Activated naive CD4-positive, alpha-beta T cell (primary cell): ENCODE results near the gene IL23R.

Source experiments
- DNase-seq, 4 experiments: peaks; one replicate each; lab custom pipeline; 2025; lab: John Stamatoyannopoulos, UW

IL23R gene

DNA sequence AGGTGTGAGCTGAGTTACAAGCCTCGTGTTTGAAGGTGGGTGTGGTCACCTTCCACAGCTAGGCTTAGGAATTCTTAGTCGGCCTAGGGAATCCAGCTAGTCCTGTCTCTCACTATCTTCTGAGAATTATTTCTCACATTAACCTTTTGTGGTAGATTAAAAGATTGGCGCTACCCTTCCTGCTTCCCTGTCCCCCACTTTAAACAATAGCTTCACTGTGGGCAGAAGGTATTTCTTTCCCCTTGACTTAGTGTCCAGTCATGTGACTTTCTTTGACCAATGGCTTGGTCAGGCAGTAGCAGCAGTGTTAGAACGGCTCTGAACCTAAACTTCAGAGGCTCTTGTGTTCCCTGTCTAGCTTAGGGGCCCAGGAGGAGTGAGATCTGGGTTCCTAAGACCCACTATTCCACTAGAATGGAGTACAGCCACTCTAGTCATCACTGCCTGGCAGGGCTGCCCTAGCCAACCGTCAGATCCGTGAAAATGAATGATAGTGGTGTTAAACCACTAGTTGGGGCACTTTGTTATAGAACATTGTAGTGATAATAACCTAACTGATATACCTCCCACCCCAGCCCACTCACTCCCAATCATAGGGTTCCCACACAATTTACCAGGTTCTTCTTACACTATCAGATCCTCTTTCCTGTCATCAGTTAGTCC, 17.6 kb upstream of the IL23R start:
- no peak for DNase-seq

DNA sequence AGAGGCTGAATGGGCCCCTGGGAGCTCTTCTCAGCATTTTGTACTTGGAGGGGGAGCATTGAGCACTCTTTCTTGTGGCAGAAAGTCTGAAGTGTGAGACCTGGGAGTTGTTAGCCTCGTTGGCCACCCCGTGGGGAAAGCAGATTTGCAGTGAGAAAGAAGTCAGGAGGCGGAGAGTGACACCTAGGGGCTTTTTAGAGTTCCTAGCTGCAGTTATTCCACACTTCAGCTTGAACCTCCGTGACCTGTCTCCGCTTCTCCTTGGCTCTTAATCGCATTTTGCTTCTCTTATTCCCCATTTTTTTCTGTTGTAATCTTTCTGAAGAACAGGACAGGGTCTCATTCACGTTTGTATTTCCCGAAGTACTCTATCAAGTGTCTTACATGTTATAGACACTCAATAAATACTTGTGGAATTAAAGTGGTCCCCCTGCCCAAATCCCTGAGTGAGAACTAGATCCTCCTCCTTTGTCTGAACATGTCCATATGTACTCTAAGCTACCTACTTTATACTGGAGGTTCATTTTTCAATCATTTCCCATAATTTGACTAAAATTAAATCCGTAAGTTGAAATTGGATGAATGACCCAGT, 17.0 kb upstream of the IL23R start:
- peak in 3 of 4 experiments; percentile 3 to 48 (median 46) for DNase-seq

DNA sequence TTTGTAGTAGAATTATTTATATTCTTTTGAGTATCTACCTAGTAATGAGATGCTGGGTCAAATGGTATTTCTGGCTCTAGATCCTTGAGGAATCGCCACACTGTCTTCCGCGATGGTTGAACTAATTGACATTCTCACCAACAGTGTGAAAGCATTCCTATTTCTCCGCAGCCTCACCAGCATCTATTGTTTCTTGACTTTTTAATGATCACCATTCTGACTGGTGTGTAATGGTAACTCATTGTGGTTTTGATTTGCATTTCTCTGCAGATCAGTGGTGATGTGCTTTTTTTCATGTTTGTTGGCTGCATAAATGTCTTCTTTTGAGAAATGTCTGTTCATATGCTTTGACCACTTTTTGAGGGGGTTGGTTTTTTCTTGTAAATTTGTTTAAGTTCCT, 15.3 kb upstream of the IL23R start:
- DNase-seq = no peak

DNA sequence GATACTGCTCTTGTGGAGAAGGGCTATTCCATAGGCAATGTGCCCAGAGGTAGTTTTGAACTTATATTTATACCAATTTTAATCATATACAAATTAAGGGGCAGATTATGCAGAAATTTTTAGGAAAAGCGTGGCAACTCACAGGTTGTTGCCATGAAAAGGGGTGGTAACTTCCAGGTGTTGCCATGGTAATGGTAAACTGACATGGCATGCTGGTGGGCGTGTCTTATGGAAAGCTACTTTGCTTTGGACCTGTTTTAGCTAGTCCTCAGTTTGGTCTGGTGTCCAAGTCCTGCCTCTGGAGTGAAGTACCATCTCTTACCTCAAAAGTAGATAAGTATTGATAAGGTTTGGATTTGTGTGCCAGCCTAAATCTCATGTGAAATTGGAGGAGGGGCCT, 7.9 kb upstream of the IL23R start:
- DNase-seq = no peak

DNA sequence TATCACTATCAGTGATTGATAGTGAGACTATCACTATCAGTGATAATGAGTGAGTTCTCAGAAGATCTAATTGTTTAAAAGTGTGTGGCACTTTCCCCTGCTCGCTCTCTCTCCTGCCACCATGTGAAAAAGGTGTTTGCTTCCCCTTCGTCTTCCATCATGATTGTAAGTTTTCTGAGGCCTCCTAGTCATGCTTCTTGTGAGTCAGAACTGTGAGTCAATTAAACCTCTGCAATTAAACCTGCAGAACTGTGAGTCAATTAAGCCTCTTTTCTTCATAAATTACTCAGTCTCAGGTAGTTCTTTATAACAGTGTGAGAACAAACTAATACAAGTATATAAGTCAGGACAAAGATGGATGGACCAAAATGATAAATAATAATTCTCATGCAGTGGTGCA, 7.0 kb upstream of the IL23R start:
- no peak for DNase-seq

DNA sequence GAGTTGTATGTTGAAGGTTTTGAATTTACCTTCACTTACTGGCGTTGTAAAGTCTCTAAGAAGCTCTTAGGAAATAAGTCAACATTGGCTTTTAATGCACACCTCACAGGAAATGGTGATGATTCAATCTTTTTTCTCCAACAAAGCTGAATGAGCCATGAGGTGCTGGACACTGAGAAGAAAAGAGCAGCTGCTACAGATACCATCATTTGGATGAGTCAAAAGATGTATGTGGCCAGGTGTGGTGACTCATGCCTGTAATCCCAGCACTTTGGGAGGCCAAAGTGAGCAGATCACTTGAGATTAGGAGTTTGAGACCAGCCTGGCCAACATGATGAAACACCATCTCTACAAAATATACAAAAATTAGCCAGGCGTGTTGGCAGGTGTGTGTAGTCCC, 3.3 kb upstream of the IL23R start:
- no peak for DNase-seq

DNA sequence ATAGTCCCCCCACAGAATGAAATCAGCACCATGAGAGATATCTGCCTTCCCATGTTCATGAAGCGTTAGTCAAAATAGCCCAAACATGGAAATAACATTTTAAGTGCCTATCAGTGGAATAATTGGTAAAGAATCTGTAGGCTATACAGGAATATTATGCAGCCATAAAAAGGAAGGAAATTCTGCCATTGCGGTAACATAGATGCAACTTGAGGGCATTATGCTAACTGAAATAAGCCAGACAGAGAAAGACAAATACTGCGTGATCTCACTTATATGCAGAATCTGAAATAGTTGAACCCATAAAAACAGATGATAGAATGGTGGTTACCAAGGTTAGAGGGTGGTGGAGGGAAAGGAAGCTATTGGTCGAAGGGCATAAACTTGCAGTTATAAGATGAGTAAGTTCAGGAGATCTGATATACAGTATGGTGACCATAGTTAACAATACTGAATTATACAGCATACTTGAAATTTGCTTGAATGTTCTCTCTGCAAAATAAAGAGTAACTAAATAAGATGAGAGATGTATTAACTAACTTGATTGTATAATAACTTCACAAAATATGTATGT, 699 bp upstream of the IL23R start:
- DNase-seq = no peak

DNA sequence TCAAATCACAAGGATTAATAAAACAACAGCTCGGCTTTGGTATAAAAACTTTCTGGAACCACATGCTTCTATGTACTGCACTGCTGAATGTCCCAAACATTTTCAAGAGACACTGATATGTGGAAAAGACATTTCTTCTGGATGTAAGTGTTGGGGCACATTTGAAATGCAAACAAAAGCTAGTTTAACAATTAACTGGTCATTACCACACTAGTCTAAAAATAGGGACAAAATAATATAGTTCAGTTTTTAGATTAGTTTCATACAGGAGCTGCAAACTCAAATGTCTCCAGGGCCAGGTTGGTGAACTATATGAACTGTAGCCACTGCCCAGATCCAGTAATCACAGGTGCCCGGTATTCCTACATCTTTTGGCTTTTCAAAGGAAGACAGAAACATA, 3.2 kb downstream of the IL23R start:
- DNase-seq = no peak

DNA sequence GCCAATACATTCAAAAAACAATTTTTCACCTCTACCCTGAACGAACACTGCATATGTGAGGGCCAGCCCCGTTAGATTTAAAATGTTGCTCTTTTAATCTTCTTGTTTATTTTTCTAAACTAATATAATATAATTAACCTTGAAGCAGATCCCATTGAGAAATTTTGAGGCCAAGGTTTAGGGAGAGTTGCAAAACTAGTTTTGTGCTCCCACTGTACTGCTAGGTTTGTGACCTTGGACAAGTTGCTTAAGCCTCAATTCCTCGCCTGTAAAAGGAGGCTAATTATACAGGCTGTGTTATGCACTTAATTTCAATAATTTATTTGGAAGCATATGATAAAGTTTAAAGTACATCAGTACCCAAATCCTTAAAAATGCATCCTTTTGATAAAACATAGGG, 3.7 kb downstream of the IL23R start:
- no peak for DNase-seq

DNA sequence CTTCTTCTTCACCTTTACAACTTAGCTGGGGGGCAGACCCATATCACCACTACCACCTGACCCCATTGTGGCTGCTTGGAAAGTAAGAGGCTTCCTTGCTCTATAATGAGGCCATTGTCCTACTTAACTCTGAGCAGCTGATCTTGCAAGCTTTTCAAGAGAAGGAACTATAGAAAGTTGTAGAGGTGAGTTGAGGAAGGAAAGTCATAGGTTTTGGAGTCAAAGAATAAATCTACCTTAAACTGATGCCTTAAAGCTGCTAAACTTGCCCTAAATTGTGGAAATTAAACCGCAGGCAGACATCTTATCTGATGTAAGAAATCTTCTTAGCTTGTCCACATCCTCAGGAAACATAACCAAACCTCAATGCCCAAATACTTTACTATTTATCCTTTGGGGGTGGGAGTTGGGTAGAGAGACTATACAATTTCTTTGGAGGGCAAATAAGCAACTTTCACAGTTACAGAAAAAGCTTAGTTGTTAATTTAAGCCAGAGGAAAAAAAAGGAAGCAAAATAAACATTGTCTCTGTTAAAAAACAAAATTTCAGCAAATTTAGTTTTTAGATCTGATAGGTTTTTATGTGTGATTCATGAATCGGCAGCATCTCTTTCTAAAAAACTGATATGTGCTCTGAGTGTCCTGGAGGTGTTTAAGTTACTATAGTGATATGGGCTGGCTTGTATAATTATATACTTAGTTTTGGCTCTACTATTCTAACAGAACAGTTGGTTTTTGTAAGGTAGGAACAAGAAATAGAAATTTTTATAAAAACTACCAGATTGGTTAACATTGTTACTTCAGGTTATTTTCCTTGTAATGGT, 4.7 kb downstream of the IL23R start:
- no peak for DNase-seq

DNA sequence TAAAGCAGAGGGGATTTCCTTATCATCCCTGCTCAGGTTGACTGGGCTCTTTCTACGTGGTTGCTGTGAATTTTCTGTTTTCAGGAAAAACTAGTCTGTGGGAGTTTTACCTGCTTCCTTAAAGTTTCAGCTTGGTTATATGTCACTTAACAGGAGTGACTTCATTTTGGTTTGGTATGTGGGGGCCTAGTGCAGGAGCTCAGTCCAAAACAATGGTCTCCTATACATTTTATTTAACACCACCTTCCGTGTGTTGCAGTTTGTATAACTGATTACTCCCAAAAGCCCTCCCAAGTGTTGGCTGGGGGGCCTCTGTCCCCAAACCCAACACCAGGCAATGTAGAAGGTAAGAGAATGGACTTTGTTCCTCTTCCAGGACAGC, 5.3 kb downstream of the IL23R start:
- peak in 1 of 4 experiments; percentile 1 for DNase-seq

DNA sequence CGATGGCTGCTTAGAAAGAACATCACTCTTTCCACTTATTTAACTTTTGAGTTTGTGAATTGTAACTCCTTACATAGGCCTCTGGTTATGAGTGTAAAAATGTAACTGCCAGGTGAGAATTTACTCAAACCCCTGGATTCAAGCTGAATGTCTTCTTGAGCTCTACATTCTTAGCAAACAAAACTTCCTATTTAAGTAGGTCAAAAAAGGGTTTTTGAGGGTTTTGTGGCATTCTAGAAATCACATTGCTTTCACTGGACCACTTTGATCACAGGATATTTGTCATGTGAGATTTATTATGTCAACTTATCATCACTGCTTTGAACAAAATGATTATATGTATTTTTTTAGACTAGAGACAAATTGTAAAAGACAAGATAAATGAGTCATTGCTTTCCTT, 5.7 kb downstream of the IL23R start:
- DNase-seq = no peak

DNA sequence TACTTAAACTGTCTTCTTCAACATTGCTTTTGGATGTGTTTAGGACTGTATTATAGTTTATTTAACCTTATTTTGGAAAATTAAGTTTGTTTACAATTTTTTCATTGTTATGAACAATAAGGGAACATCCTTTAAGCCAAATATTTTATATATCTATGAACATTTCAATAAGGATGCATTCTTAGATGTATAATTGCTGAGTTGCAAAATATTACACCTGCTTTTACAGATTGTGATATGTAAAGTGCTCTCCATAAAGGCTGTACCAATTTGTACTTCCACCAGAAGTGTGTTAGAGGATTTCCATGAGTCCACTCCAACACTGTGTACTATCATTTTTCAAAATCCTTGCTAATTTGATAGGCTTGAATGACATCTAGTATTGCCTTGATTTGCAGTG, 7.7 kb downstream of the IL23R start:
- no peak for DNase-seq

DNA sequence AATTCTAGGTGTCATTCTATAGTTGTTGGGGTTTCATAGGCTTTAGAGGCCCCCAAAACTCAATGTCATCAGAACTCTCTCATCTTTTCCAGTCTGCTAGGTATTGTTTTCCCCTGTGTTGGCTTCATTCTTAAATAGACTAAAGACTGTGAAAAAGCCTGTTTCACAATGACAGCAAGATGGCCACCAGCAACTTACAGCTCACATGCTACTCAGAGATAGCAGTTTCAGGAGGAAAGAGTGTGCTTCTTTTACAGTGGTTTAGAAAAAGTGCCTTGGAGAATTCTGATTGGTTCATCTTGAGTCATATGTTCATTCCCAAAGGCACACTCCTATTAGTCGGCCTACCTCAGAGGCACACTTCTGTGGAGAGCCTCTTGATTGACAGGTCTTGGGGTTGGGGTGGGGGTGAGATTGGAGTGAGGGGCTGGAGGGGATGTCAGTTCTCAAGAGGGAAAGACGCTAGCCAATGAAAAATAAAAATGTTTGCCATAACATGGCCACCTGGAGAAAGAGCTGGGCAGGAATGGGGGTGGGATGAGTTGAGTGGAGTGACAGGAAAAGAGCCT, 8.5 kb downstream of the IL23R start:
- no peak for DNase-seq

DNA sequence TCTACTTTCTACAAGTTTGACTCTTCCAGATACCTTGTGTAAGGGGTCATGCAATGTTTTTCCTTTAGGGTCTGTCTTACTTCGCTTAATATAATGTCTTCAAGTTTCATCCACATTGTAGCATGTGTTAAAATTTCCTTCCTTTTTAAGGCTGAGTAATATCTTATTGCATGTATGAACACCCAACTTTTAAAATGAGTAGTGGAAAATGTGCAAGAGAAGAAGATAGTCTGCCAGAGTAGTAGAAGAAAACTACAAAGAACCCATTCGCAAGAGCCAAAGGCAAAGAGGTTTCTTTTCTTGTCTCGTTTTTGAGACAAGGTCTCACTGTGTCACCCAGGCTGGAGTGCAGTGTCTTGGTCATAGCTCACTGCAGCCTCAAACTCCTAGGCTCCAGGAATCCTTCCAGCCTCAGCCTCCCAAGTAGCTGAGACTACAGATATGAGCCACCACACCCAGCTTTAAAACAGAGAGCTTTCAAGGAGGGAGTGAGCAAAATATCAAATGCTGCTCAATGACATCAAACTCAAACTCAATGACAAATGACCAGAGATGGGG, 9.4 kb downstream of the IL23R start:
- DNase-seq = no peak

DNA sequence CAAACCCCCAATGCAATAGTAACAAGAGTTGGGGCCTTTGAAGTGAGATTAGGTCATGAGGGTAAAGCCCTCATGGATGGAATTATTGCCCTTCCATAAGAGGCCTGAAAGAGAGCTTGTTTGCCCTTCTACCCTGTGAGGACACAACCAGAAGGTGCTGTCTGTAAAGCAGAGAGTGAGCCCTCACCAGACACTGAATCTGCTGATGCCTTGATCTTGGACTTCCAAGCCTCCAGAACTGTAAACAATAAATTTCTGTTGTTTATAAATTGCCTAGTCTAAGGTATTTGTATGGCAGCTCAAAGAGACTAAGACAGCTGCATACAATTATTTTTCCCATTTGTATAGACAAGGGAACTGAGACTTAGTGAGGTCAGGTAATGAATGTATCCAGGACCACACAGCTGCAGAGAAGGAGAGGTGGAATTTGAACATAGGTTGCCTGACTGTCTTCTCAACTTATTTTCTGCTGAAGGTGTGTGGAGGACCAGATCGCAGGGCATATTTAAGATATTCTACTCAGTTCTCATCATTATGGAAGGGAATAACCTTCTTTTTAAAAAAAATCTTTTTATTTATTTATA, 18.7 kb downstream of the IL23R start:
- DNase-seq = no peak

DNA sequence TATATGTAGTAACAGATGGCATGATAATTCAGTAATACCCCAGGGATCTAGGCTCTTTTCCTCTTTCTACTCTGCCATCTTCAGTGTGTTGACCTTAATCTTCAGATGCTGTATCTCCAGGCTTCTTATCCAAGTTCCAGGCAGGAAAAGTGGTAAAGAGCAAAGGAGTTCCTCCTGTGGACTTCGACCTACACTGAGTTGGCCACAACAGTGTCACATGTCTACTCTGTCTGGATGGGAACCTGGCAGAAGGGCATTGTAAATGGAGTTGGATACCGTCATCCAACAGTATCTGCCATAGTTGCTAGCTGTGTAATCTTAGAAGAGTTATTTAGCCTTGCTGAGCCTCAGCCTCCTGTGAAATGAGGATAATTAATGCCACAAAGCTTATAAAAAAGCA, 21.9 kb downstream of the IL23R start:
- DNase-seq = no peak

DNA sequence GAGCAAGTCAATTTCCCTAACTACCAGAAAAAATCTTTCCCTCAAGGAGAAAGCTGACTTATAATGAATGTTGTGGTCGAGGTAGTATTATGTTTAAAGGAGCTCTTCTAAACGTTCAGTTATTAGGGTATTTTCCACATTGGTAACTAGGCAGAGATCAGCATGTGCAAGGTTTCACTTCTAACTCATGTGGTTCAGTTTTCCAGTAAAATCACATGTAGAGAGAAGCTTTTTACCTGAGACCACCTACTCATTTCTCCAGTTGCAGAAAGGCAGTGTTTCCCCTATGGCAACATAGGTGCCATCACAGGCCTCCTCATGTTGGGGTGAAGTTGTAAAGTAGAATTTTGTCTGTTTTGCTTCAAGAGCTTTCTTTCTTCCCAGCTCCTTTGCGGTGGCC, 23.7 kb downstream of the IL23R start:
- no peak for DNase-seq

DNA sequence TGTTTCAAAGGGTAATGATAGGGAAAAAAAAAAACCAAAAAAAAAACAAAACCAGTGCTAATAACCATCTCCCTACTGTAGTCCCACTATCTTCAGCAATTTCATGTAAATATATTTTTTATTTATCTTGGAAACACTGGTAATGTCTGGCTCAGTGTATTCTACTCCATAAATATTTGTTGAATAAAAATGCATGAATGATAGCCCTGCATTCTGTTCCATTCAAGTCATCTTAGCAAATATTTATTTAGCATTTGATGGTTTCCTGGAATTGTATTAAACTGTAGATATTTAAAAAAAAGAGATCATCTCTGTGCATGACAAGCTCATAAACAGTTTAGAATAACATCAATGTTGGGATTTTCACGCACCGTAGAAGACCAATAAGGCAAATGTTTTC, 24.2 kb downstream of the IL23R start:
- no peak for DNase-seq

DNA sequence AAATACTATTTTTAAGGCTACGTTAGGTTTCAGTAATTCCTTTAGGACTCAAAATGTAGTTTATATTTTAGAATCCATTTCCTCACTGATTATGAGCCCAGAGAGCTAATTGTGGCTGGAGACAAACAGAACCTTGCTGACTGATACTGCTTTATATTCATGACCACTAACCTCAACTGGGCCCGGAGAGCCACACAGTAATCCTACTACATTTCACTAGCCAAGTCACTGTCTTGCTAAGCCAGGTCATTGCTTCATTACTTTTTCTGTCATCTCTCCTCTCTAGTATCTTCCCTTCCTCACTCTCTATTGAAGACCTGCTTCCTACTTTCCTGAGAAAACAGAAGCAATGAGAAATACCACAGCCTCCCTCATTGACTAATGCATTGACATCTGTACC, 24.7 kb downstream of the IL23R start:
- no peak for DNase-seq

DNA sequence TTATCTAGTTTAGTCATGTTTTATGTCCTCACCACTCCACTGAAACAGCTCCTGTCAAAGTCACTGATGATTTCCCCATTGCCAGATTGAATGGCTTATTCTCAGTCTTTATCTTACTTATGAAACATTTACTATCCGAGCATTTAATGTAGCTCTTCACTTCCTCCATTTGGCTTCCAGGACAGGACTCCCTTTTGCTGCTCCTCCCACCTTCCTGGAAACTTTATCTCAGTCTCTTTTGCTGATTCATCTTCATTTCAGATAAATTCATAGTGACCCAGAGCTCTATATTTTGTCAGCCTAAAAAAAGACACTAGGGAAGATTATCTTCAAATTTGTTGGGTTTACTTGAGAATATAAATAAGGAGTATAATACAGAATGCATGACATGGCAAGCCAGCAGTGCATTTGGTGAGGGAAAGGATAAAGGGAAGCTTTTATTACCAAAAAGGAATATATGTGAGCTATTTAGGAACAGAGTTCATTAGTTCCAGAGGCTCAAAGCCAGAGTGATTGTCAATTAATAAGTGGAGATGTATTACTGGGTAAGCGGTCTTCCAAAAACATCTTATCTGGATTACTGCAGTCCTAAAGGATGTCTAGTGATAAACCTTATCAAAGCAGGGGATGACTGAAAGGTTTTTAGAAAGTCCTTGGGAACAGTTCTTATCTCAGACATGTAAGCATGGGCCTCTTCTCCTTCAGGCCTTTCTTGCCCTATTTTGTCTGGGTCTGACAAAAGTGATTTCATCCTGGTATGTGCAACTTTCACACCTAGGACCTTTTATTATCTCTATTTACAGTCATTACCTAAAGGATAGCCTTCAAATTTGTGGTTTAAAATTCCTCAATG, 25.6 kb downstream of the IL23R start:
- no peak for DNase-seq
